SH-SY5Y (cell line): ENCODE measurements around the gene IL1RAPL2.

ENCODE experiments used
- GATA2 ChIP-seq: IDR thresholded peaks from 2 replicates; pipeline ENCODE4 v1.6.1; 2011; ENCODE audit warnings: mild to moderate bottlenecking, low read depth, low read length
- GATA3 ChIP-seq: IDR thresholded peaks from 2 replicates; pipeline ENCODE4 v1.6.1; 2011; ENCODE audit warnings: low read depth, mild to moderate bottlenecking, low read length, moderate library complexity

- no peak for TF ChIP-seq GATA2
- TF ChIP-seq GATA3 = no peak
Observed at GRCh38 chrX:105209406-105209805, 643.4 kb downstream of the IL1RAPL2 start.
